Measurements from ENCODE around the gene SAXO2.
"Not testable (repeated sequence)": the region's sequence is repeated elsewhere in the genome, so short reads cannot be mapped to it uniquely, and the experiment has no call there.

The SAXO2 gene

GRCh38 chr15:82309802-82310201, 47.2 kb downstream of the SAXO2 start:
- DNase-seq: no peak
- in situ Hi-C loops (cut with MboI; ENCODE audit: low pct_unique_long_range_greater_than_20kb, low sequenced_read_pairs): no loop called here

GRCh38 chr15:82311321-82311720, 48.7 kb downstream of the SAXO2 start:
- in situ Hi-C loops (cut with MboI; ENCODE audit: low pct_unique_long_range_greater_than_20kb, low sequenced_read_pairs); DNase-seq: not testable (repeated sequence)

GRCh38 chr15:82312586-82313349, 50.1 kb downstream of the SAXO2 start:
- in situ Hi-C loops (cut with MboI; ENCODE audit: low pct_unique_long_range_greater_than_20kb, low sequenced_read_pairs): no loop called here
- no peak for DNase-seq

GRCh38 chr15:82313446-82313845, 50.8 kb downstream of the SAXO2 start:
- DNase-seq: no peak
- in situ Hi-C loops (cut with MboI; ENCODE audit: low pct_unique_long_range_greater_than_20kb, low sequenced_read_pairs): no loop called here

GRCh38 chr15:82313951-82314768, 51.5 kb downstream of the SAXO2 start:
- DNase-seq; in situ Hi-C loops (cut with MboI; ENCODE audit: low pct_unique_long_range_greater_than_20kb, low sequenced_read_pairs): not testable (repeated sequence)

GRCh38 chr15:82314769-82315518, 52.3 kb downstream of the SAXO2 start:
- no peak for DNase-seq
- in situ Hi-C loops (cut with MboI; ENCODE audit: low pct_unique_long_range_greater_than_20kb, low sequenced_read_pairs): no loop called here

GRCh38 chr15:82315519-82316246, 53.1 kb downstream of the SAXO2 start:
- DNase-seq: no peak
- in situ Hi-C loops (cut with MboI; ENCODE audit: low pct_unique_long_range_greater_than_20kb, low sequenced_read_pairs): no loop called here

GRCh38 chr15:82316247-82317090, 53.9 kb downstream of the SAXO2 start:
- in situ Hi-C loops (cut with MboI; ENCODE audit: low pct_unique_long_range_greater_than_20kb, low sequenced_read_pairs): not testable (repeated sequence)

GRCh38 chr15:82317091-82317489, 54.5 kb downstream of the SAXO2 start:
- no peak for DNase-seq
- in situ Hi-C loops (cut with MboI; ENCODE audit: low pct_unique_long_range_greater_than_20kb, low sequenced_read_pairs): no loop called here

More at GRCh38 chr15:82316247-82317090, 53.9 kb downstream of the SAXO2 start:
- not testable (repeated sequence) for DNase-seq

GRCh38 chr15:82317516-82317915, 54.9 kb downstream of the SAXO2 start:
- in situ Hi-C loops (cut with MboI; ENCODE audit: low pct_unique_long_range_greater_than_20kb, low sequenced_read_pairs); DNase-seq: not testable (repeated sequence)

- DNase-seq; in situ Hi-C loops (cut with MboI; ENCODE audit: low pct_unique_long_range_greater_than_20kb, low sequenced_read_pairs): not testable (repeated sequence)
Measured at GRCh38 chr15:82318281-82318680, 55.7 kb downstream of the SAXO2 start.

GRCh38 chr15:82319522-82320278, 57.1 kb downstream of the SAXO2 start:
- in situ Hi-C loops (cut with MboI; ENCODE audit: low pct_unique_long_range_greater_than_20kb, low sequenced_read_pairs); DNase-seq: not testable (repeated sequence)

GRCh38 chr15:82320861-82321260, 58.2 kb downstream of the SAXO2 start:
- DNase-seq; in situ Hi-C loops (cut with MboI; ENCODE audit: low pct_unique_long_range_greater_than_20kb, low sequenced_read_pairs): not testable (repeated sequence)

GRCh38 chr15:82322488-82322887, 59.9 kb downstream of the SAXO2 start:
- DNase-seq; in situ Hi-C loops (cut with MboI; ENCODE audit: low pct_unique_long_range_greater_than_20kb, low sequenced_read_pairs): not testable (repeated sequence)

GRCh38 chr15:82324831-82325230, 62.2 kb downstream of the SAXO2 start:
- DNase-seq; in situ Hi-C loops (cut with MboI; ENCODE audit: low pct_unique_long_range_greater_than_20kb, low sequenced_read_pairs): not testable (repeated sequence)

- DNase-seq; in situ Hi-C loops (cut with MboI; ENCODE audit: low pct_unique_long_range_greater_than_20kb, low sequenced_read_pairs): not testable (repeated sequence)
Measured at GRCh38 chr15:82325646-82326045, 63.0 kb downstream of the SAXO2 start.

- in situ Hi-C loops (cut with MboI; ENCODE audit: low pct_unique_long_range_greater_than_20kb, low sequenced_read_pairs); DNase-seq: not testable (repeated sequence)
Measured at GRCh38 chr15:82326896-82327295, 64.3 kb downstream of the SAXO2 start.
